GM18858 (cell line): ENCODE data around the gene KREMEN2.

ENCODE experiments used
- ATAC-seq: cut with Tn5 transposase; IDR thresholded peaks from one replicate; pipeline ENCODE4 v1.9.1; 2021; ENCODE audit not compliant: unreplicated experiment

The KREMEN2 gene

GRCh38 chr16:2976201-2976600 is 12.1 kb downstream of the KREMEN2 start:
- no peak for ATAC-seq

DNA sequence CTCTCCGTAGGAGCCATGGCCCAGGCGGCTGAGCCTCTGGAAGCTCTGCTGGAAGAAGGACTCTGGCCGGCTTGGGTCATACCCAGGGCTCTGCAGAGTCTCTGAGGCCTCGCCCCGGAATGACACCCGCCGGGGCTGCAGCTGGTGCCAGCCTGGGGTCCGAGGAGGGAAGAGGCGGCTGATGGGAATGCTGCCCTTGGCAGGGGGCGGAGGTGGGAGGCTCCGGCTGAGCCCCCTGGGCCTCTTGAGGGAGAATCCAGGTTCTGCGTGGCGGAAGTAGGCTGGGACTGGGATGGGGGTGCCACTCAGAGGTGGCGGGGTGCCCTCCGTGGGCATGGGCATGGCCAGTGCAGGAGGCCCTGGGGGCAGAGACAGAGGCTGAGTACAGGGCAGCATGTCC is 12.6 kb downstream of the KREMEN2 start:
- no peak for ATAC-seq

GRCh38 chr16:2977440-2977839 is 13.4 kb downstream of the KREMEN2 start:
- no peak for ATAC-seq

DNA sequence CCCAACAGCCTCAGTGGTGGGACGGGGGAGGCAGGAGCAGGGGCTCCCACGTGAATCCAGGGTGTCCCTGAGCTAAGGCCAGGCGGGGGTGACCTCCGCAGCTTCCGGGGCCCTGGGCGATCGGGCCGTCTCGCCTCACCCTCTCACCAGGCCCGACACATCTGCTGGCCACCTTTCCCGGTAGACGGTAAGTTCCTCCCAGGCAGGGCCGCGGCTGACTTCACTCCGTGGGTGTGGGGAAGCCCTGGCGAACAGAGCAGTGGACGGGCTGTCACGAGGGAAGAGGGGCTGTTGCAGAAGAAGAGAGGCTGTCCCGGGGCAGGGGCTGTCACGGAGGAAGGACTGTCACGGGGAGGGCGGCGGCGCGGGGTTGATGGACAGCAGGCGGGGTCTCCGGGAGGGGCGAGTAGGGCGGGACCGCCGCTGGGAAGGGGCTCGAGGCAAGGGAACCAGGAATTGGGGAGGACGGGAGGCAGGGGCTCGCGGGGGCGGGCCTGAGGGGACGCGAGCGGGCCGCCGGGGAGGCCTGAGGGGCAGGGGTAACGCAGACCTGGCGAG is 15.7 kb downstream of the KREMEN2 start:
- ATAC-seq, result no peak

DNA sequence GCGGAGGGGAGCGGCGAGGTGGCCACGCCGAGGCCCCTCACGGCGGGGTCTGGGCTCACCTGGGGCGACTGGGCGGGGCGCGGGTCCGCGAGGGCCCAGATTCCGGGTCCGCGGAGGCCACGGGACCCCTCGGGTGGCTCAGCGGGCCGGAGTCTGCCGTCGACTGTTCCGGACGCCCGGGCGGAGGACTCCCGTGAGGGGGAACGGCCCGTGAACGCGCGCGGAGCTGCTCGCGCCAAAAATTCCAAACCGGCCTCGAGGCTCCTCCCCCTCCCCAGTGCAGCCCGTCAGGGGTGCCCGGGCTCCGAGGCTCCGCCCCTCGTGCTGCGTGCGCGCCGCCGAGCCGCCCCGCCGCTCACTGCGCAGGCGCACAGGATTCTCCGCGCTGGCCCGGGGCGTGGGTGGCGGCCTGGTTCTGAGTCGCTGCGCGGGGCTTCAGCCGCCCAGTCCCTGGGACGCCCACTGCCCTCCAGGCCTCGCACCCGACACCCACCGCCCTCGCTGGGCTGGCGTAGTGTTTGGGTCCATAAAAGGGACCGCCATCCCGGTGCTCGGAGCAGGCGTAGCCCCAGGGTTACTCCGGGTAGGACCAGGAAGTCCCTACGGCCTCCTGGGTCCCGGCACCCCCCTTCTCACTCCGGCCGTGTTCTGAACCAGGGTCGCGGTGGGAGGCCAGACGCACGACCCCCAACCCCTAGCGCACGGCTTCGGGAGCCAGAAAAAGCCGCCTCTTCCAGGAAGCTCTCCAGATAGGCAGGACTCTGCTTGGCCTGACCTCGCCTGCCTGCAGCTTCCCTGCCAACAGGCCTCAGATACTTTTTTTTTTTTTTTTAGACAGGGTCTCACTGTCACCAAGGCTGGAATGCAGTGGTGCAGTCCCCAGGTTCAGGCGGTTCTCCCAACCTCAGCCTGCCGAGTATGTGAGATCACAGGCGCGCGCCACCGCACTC is 16.4 kb downstream of the KREMEN2 start, which contains the start of gene PKMYT1:
Gene PKMYT1 (minus strand): TSS at position 220 of the 950 bp plus-strand sequence. CDS start 789 bp downstream, outside the sequence.
- peak; percentile 55 for ATAC-seq

GRCh38 chr16:2981177-2981898 is 17.3 kb downstream of the KREMEN2 start:
- ATAC-seq, result no peak

DNA sequence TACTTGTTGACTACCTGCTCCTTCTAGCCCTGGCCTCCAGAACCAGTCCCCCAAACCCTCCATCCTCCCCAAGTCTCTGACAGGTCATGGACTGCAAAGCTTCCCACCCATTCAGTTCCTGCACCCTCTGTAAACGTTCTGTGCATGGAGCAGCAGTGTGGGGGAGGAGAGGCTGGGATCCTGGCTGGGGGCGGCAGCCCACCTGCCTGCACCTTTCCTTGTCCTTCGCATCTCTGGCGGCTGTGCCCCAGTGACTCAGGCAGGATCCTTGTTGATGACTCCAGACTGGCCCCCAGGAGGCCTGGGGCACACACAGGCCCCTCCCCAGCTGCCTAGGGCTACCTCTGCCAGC is 17.8 kb downstream of the KREMEN2 start:
- ATAC-seq, result no peak

- no peak for ATAC-seq
Measured at GRCh38 chr16:2982402-2982801, 18.3 kb downstream of the KREMEN2 start.

- no peak for ATAC-seq
Measured at GRCh38 chr16:2983706-2984136, 19.6 kb downstream of the KREMEN2 start.

- ATAC-seq, result no peak
Measured at GRCh38 chr16:2985462-2985861, 21.4 kb downstream of the KREMEN2 start.

- no peak for ATAC-seq
Measured at GRCh38 chr16:2985893-2986355, 21.8 kb downstream of the KREMEN2 start.

DNA sequence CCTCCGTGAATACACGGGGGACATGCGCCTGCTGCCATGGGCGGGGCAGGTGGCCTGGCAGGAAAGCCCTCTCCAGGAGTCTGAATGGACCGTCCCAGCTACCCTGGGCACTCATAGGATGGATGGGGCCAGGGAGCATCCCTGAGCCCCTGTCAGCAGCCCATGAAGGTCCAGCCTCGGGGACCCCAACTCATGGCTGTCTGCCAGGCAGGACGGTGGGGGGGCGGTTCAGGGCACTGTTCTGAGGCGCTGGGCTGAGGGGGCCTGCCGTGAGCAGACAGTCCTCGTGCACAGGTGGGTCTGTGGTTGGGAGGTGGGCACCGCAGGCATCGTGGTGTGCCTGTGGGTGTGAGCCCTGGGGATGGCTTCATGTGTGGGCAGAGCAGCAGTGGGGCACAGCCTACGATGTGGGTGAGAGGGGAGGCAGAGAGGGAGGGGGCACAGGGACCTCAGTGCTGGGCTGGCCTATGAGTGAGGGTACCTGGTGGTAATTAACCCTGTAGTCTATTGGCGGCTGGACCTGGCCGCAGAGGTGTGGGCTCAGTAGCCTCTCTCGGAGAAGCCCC is 22.6 kb downstream of the KREMEN2 start:
- no peak for ATAC-seq

GRCh38 chr16:2987286-2987685 is 23.2 kb downstream of the KREMEN2 start:
- ATAC-seq, result no peak

DNA sequence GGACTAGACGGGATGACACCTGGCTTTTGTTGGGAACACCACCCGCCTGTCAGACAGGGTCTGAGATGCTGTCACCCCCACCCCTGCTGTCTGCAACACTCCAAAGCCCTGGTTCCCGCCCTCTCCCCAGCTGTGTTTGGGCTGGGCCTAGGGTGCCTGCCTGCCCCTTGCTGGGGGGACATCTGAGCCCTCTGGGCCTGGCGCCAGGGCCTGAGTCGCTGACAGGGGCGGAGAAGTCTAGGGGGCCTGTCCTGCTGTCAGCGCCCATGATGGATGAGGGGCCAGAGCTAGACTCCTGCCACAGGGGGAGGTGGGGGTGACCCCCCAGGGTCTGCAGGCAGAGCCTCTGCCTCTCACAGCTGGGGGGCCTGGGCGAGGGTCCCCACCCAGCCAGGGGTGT is 23.8 kb downstream of the KREMEN2 start:
- ATAC-seq, result no peak

- ATAC-seq, result no peak
Measured at GRCh38 chr16:2988590-2989099, 24.6 kb downstream of the KREMEN2 start.

DNA sequence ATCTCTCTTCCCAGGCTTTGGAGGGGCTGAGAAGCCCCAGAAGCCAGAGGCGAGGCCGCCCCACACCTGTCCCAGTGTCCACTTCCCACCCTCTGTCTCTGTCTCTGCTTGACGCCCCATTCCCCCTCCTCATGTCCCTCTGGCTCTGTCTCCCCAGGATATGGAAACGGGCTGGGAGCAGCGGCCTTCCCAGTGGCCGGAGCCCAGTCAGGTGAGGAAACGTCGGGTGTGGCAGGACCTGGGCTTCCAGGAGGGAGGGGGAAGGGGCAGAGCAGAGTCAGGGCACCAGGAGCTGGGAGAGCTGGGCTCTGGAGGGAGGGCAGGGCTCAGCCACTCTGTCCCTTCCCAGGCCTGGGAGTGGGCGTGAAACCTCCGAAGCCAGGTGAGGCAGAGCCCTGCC is 26.8 kb downstream of the KREMEN2 start:
- no peak for ATAC-seq

- no peak for ATAC-seq
Measured at GRCh38 chr16:2991566-2992261, 27.6 kb downstream of the KREMEN2 start.

GRCh38 chr16:2992383-2993081 is 28.5 kb downstream of the KREMEN2 start:
- ATAC-seq, result no peak

DNA sequence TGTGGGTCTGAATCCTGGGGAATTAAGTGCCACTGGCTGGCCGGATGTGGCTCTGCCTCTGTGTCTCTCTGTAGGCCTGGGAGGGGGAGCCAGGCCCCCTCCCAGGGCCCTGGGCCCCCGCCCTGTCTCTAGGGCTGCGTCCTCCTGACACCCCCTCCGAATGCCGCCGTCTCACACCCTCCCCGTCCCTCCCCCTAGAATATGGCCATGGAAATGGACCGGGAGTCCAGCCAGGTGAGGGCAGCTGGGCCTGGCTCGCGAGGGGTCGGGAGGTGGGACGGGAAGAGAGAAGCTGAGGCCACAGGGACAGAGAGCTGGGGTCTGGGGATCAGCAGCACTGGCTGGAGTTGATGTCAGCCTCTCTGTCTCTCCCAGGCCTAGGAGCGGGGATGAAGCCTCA is 32.2 kb downstream of the KREMEN2 start:
- ATAC-seq, result no peak

DNA sequence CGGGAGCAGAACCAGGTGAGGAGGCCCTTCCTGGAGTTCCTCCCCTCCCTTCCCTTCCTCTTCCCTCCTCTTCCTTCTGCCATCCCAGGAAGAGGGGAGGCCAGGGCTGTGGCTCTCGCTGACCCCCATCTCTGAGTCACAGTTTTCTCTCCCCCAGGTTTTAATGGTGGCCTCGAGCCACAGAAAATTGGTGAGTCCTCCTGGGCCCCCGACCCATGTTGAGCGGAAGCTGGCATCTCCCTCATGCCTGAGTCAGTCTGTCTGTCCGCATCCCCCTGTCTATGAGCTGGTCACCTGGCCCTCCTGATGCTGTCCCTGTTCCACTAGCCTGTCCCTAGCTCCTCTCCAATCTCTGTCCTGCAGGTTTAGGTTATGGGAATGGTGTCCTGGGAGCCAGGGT is 35.9 kb downstream of the KREMEN2 start:
- no peak for ATAC-seq
